Neural cell (in vitro differentiated cells): ENCODE data around the gene SYK. TPM values are rescaled to one million over a fixed set of nuclear protein-coding genes. Genes with fewer than 3 reads are reported as not detected.
"Not testable (repeated sequence)": the region's sequence is repeated elsewhere in the genome, so short reads cannot be mapped to it uniquely, and the experiment has no call there.

Experiments
- H2AFZ ChIP-seq: fragments of 200-600, 300-800 bp; sonication (generic), shearing (Covaris generic); 2 replicates; pipeline ENCODE4 v1.6.0; 2014; ENCODE audit warnings: low read depth, mild to moderate bottlenecking, antibody characterized with exemption, low read length, moderate library complexity
- H3F3A ChIP-seq: fragments of 200-600 bp; shearing (Covaris generic); 2 replicates; pipeline ENCODE4 v1.6.1; 2016; ENCODE audit warnings: mild to moderate bottlenecking, moderate library complexity, mixed read lengths, antibody characterized with exemption, low read length; ENCODE audit not compliant: insufficient read depth, poor library complexity, severe bottlenecking
- H3K27ac ChIP-seq: fragments of 200-600, 300-800 bp; sonication (generic), shearing (Covaris generic); 2 replicates; pipeline ENCODE4 v1.5.1; 2014; ENCODE audit warnings: mild to moderate bottlenecking, low read length, moderate library complexity
- H3K27me3 ChIP-seq: fragments of 300-800, 200-600 bp; sonication (generic), shearing (Covaris generic); 2 replicates; pipeline ENCODE4 v1.6.0; 2014; ENCODE audit warnings: mild to moderate bottlenecking, low read depth, low read length, moderate library complexity; ENCODE audit not compliant: insufficient read depth
- H3K36me3 ChIP-seq: fragments of 300-800, 200-600 bp; sonication (generic), shearing (Covaris generic); 2 replicates; pipeline ENCODE4 v1.5.1; 2014; ENCODE audit warnings: mild to moderate bottlenecking, antibody characterized with exemption, low read length, moderate library complexity; ENCODE audit not compliant: insufficient read depth
- H3K4me2 ChIP-seq: fragments of 300-800, 200-600 bp; sonication (generic), shearing (Covaris generic); 2 replicates; pipeline ENCODE4 v1.6.0; 2014; ENCODE audit warnings: mild to moderate bottlenecking, low read length
- H3K4me3 ChIP-seq: fragments of 300-800, 200-600 bp; sonication (generic), shearing (Covaris generic); 2 replicates; pipeline ENCODE4 v1.5.1; 2014; ENCODE audit warnings: mild to moderate bottlenecking, low read length, moderate library complexity
- H3K79me2 ChIP-seq: fragments of 200-600 bp; shearing (Covaris generic); replicated peaks from 2 replicates; pipeline ENCODE4 v1.6.0; 2014; ENCODE audit warnings: mild to moderate bottlenecking, low read length, moderate library complexity; ENCODE audit not compliant: insufficient read depth
- H3K9ac ChIP-seq: fragments of 300-800, 200-600 bp; sonication (generic), shearing (Covaris generic); 2 replicates; pipeline ENCODE4 v1.6.1; 2016; ENCODE audit warnings: mild to moderate bottlenecking, low read length, mixed read lengths
- H3K9me2 ChIP-seq: fragments of 200-600 bp; shearing (Covaris generic); 2 replicates; pipeline ENCODE4 v1.6.1; 2016; ENCODE audit warnings: mild to moderate bottlenecking, low read length, mixed read lengths; ENCODE audit not compliant: insufficient read depth
- H3K9me3 ChIP-seq: fragments of 200-600, 300-800 bp; sonication (generic), shearing (Covaris generic); 2 replicates; pipeline ENCODE4 v1.6.1; 2016; ENCODE audit warnings: mild to moderate bottlenecking, mixed run types, low read length, moderate library complexity, mixed read lengths
- H4K20me1 ChIP-seq: fragments of 200-600 bp; shearing (Covaris generic); 2 replicates; pipeline ENCODE4 v1.6.1; 2016; ENCODE audit warnings: mild to moderate bottlenecking, mixed run types; ENCODE audit not compliant: insufficient read depth
- CTCF ChIP-seq: fragments of 450-650 bp; IDR thresholded peaks from 2 replicates; pipeline ENCODE4 v1.5.1; 2014; ENCODE audit warnings: antibody characterized with exemption, mild to moderate bottlenecking, moderate library complexity; ENCODE audit not compliant: poor library complexity, severe bottlenecking
- EZH2 ChIP-seq: fragments of 200-600, 300-800 bp; shearing (Covaris generic), sonication (generic); IDR thresholded peaks from 2 replicates; pipeline ENCODE4 v1.6.1; 2014; ENCODE audit warnings: antibody characterized with exemption, low read length, borderline replicate concordance, mild to moderate bottlenecking; ENCODE audit not compliant: insufficient read depth, poor library complexity, severe bottlenecking
- MXI1 ChIP-seq: fragments of 450-650 bp; conservative IDR thresholded peaks from 2 replicates; pipeline ENCODE4 v1.6.1; 2014; ENCODE audit warnings: antibody characterized with exemption, mild to moderate bottlenecking; ENCODE audit not compliant: poor library complexity, severe bottlenecking
- RAD21 ChIP-seq: fragments of 450-650 bp; conservative IDR thresholded peaks from 2 replicates; pipeline ENCODE4 v1.6.1; 2014; ENCODE audit warnings: antibody characterized with exemption, mild to moderate bottlenecking, moderate library complexity
- REST ChIP-seq: IDR thresholded peaks from 2 replicates; pipeline ENCODE4 v1.6.1; 2012; ENCODE audit warnings: borderline replicate concordance
- SMC3 ChIP-seq: fragments of 450-650 bp; conservative IDR thresholded peaks from 2 replicates; pipeline ENCODE4 v1.6.1; 2014; ENCODE audit warnings: antibody characterized with exemption, mild to moderate bottlenecking, moderate library complexity; ENCODE audit not compliant: poor library complexity
- TAF1 ChIP-seq: IDR thresholded peaks from 2 replicates; pipeline ENCODE4 v1.6.1; 2012; ENCODE audit warnings: low read depth
- polyA plus RNA-seq: library from polyadenylated mRNA; depleted of rRNA; stranded (reverse); fragments of >200 nt; gene quantifications from 2 replicates; pipeline ENCODE4 v1.2.3, GENCODE V29; 2014

SYK gene
- polyA plus RNA-seq, 1 donor from 2014 or later = not detected

GRCh38 chr9:90815944-90816357 is 14.3 kb downstream of the SYK start (continued):
- no peak for TF ChIP-seq CTCF

GRCh38 chr9:90816690-90817089 is 15.1 kb downstream of the SYK start:
- TF ChIP-seq EZH2 = no peak
- TF ChIP-seq MXI1 = no peak
- TF ChIP-seq RAD21 = no peak
- TF ChIP-seq REST = no peak
- no peak for TF ChIP-seq TAF1
- H3K4me3 ChIP-seq = no peak overlapping the region
- H4K20me1 ChIP-seq = no peaks in the 10 kb centered on the region
- H2AFZ ChIP-seq = no peak overlapping the region
- H3K27ac ChIP-seq = no peak overlapping the region
- no peaks in the 10 kb centered on the region for H3K36me3 ChIP-seq
- H3K4me2 ChIP-seq = no peak overlapping the region
- H3K9ac ChIP-seq = no peak overlapping the region
- no peaks in the 10 kb centered on the region for H3K9me3 ChIP-seq
- no peaks in the 10 kb centered on the region for H3K27me3 ChIP-seq
- no peaks in the 10 kb centered on the region for H3K9me2 ChIP-seq
- no peaks in the 10 kb centered on the region for H3K79me2 ChIP-seq
- H3F3A ChIP-seq = no peaks in the 10 kb centered on the region

GRCh38 chr9:90818279-90818678 is 16.7 kb downstream of the SYK start:
- H3K27ac ChIP-seq = no peak overlapping the region
- H3K9me3 ChIP-seq = peaks cover 3% of the 10 kb centered on the region
- H4K20me1 ChIP-seq = no peaks in the 10 kb centered on the region
- no peaks in the 10 kb centered on the region for H3K79me2 ChIP-seq
- H3F3A ChIP-seq = no peaks in the 10 kb centered on the region
- TF ChIP-seq EZH2 = no peak
- no peak for TF ChIP-seq RAD21
- TF ChIP-seq CTCF = no peak
- TF ChIP-seq SMC3 = no peak
- no peak for TF ChIP-seq TAF1
- no peak for TF ChIP-seq MXI1
- H3K4me2 ChIP-seq = no peak overlapping the region
- H3K4me3 ChIP-seq = no peak overlapping the region
- H3K36me3 ChIP-seq = no peaks in the 10 kb centered on the region
- no peaks in the 10 kb centered on the region for H3K27me3 ChIP-seq
- no peaks in the 10 kb centered on the region for H3K9me2 ChIP-seq
- no peak overlapping the region for H2AFZ ChIP-seq
- H3K9ac ChIP-seq = no peak overlapping the region

GRCh38 chr9:90820406-90820805 is 18.8 kb downstream of the SYK start:
- not testable (repeated sequence) for H3K27ac ChIP-seq, H3K27me3 ChIP-seq, H3K79me2 ChIP-seq, H3K4me2 ChIP-seq, H3K9ac ChIP-seq, H3F3A ChIP-seq, H2AFZ ChIP-seq, H3K36me3 ChIP-seq, H3K4me3 ChIP-seq, H4K20me1 ChIP-seq, H3K9me3 ChIP-seq, H3K9me2 ChIP-seq

GRCh38 chr9:90821236-90821635 is 19.6 kb downstream of the SYK start:
- not testable (repeated sequence) for H3K27ac ChIP-seq, H3K79me2 ChIP-seq, H2AFZ ChIP-seq, H3K9me2 ChIP-seq, H3K27me3 ChIP-seq, H3F3A ChIP-seq, H3K4me2 ChIP-seq, H3K4me3 ChIP-seq, H3K36me3 ChIP-seq, H3K9ac ChIP-seq, H3K9me3 ChIP-seq, H4K20me1 ChIP-seq
